OCI-LY1 (cell line): Measurements from ENCODE around the gene COQ9.
A peak's percentile ranks its signal among the peaks of the same experiment; 100 is the strongest.

Experiments used
- H2AFZ ChIP-seq: fragments of 200-600 bp; sonication (generic), shearing (Covaris generic); 2 replicates; pipeline ENCODE4 v1.6.0; 2014; ENCODE audit warnings: antibody characterized with exemption, mild to moderate bottlenecking, low read length
- H3F3A ChIP-seq: fragments of 200-600 bp; sonication (generic), shearing (Covaris generic); 2 replicates; pipeline ENCODE4 v1.6.0; 2014; ENCODE audit warnings: mild to moderate bottlenecking, antibody characterized with exemption, low read length, moderate library complexity; ENCODE audit not compliant: insufficient read depth
- H3K27ac ChIP-seq: fragments of 200-600 bp; sonication (generic); 2 replicates; pipeline ENCODE4 v1.5.1; 2014; ENCODE audit warnings: low read length, mixed run types, mild to moderate bottlenecking, low read depth; ENCODE audit not compliant: poor library complexity, severe bottlenecking
- H3K27me3 ChIP-seq: fragments of 200-600 bp; sonication (generic); 2 replicates; pipeline ENCODE4 v1.6.0; 2014; ENCODE audit warnings: antibody characterized with exemption, mild to moderate bottlenecking, low read length, moderate library complexity; ENCODE audit not compliant: insufficient read depth
- H3K36me3 ChIP-seq: fragments of 200-600 bp; sonication (generic); 2 replicates; pipeline ENCODE4 v1.6.1; 2014; ENCODE audit warnings: mild to moderate bottlenecking, antibody characterized with exemption, low read length, moderate library complexity, mixed read lengths; ENCODE audit not compliant: insufficient read depth
- H3K4me1 ChIP-seq: fragments of 200-600 bp; sonication (generic); 2 replicates; pipeline ENCODE4 v1.5.1; 2014; ENCODE audit warnings: mild to moderate bottlenecking, low read length, moderate library complexity; ENCODE audit not compliant: insufficient read depth, severe bottlenecking
- H3K4me2 ChIP-seq: fragments of 200-600 bp; sonication (generic), shearing (Covaris generic); 2 replicates; pipeline ENCODE4 v1.6.1; 2014; ENCODE audit warnings: low read length
- H3K4me3 ChIP-seq: fragments of 200-600 bp; sonication (generic); 2 replicates; pipeline ENCODE4 v1.5.1; 2014; ENCODE audit warnings: low read length, low read depth, mild to moderate bottlenecking, mixed read lengths; ENCODE audit not compliant: poor library complexity, severe bottlenecking
- H3K79me2 ChIP-seq: fragments of 200-600 bp; shearing (Covaris generic); 2 replicates; pipeline ENCODE4 v1.6.1; 2016; ENCODE audit warnings: mixed run types, low read length, mixed read lengths; ENCODE audit not compliant: insufficient read depth
- H3K9ac ChIP-seq: fragments of 200-600 bp; sonication (generic), shearing (Covaris generic); 2 replicates; pipeline ENCODE4 v1.6.1; 2014; ENCODE audit warnings: mild to moderate bottlenecking, low read length, mixed read lengths
- H3K9me2 ChIP-seq: fragments of 200-600 bp; sonication (generic), shearing (Covaris generic); 2 replicates; pipeline ENCODE4 v1.6.1; 2014; ENCODE audit warnings: low read depth, mild to moderate bottlenecking, low read length, mixed read lengths
- H3K9me3 ChIP-seq: fragments of 200-600 bp; shearing (Covaris generic); 2 replicates; pipeline ENCODE4 v1.6.1; 2014; ENCODE audit warnings: low read length, mixed read lengths
- H4K20me1 ChIP-seq: fragments of 200-600 bp; sonication (generic), shearing (Covaris generic); 2 replicates; pipeline ENCODE4 v1.6.0; 2016; ENCODE audit warnings: mild to moderate bottlenecking, low read length; ENCODE audit not compliant: insufficient read depth
- CTCF ChIP-seq: fragments of 200-600 bp; sonication (generic), shearing (Covaris generic); IDR thresholded peaks from 2 replicates; pipeline ENCODE4 v1.5.1; 2017; ENCODE audit warnings: mild to moderate bottlenecking, antibody characterized with exemption, low read length, moderate library complexity, mixed read lengths
- EZH2 ChIP-seq: fragments of 200-600 bp; sonication (generic), shearing (Covaris generic); IDR thresholded peaks from 2 replicates; pipeline ENCODE4 v1.8.0; 2017; ENCODE audit warnings: borderline replicate concordance, mixed run types, mild to moderate bottlenecking, antibody characterized with exemption, low read length, moderate library complexity, mixed read lengths

COQ9 gene

GRCh38 chr16:57473906-57474305 lies 26.6 kb downstream of the COQ9 start:
- Histone ChIP-seq H2AFZ (no peak overlapping the region), H3K27me3 (no peaks in the 10 kb centered on the region), H3K9ac (no peak overlapping the region), H3K4me1 (no peaks in the 10 kb centered on the region), H3K9me2 (no peaks in the 10 kb centered on the region), H3K27ac (no peak overlapping the region), H3K4me3 (no peak overlapping the region), H3K4me2 (no peak overlapping the region), H3K9me3 (no peaks in the 10 kb centered on the region), H3K79me2 (no peaks in the 10 kb centered on the region), H4K20me1 (no peaks in the 10 kb centered on the region), H3K36me3 (peaks cover 34% of the 10 kb centered on the region), H3F3A (no peaks in the 10 kb centered on the region)
- TF ChIP-seq EZH2, result no peak
- no peak for TF ChIP-seq CTCF

- H3K36me3 ChIP-seq, result peaks cover 24% of the 10 kb centered on the region
- peaks cover 4% of the 10 kb centered on the region for H3K4me1 ChIP-seq
- no peaks in the 10 kb centered on the region for H3K9me2 ChIP-seq
- H3K4me3 ChIP-seq, result no peak overlapping the region
- no peaks in the 10 kb centered on the region for H3K27me3 ChIP-seq
- no peaks in the 10 kb centered on the region for H3K79me2 ChIP-seq
- H4K20me1 ChIP-seq, result no peaks in the 10 kb centered on the region
- no peak overlapping the region for H3K4me2 ChIP-seq
- no peak overlapping the region for H3K9ac ChIP-seq
- TF ChIP-seq CTCF, result no peak
- no peak for TF ChIP-seq EZH2
- no peak overlapping the region for H2AFZ ChIP-seq
- H3F3A ChIP-seq, result no peaks in the 10 kb centered on the region
- no peak overlapping the region for H3K27ac ChIP-seq
- no peaks in the 10 kb centered on the region for H3K9me3 ChIP-seq
These were observed 27.7 kb downstream of the COQ9 start for GRCh38 chr16:57474671-57475661.

- H3K4me3 ChIP-seq, result no peak overlapping the region
- H3K9ac ChIP-seq, result no peak overlapping the region
- no peaks in the 10 kb centered on the region for H4K20me1 ChIP-seq
- H3K36me3 ChIP-seq, result peaks cover 15% of the 10 kb centered on the region
- no peaks in the 10 kb centered on the region for H3K27me3 ChIP-seq
- H3K79me2 ChIP-seq, result no peaks in the 10 kb centered on the region
- H3K4me2 ChIP-seq, result no peak overlapping the region
- peaks cover 4% of the 10 kb centered on the region for H3K4me1 ChIP-seq
- H3F3A ChIP-seq, result no peaks in the 10 kb centered on the region
- no peaks in the 10 kb centered on the region for H3K9me3 ChIP-seq
- H2AFZ ChIP-seq, result no peak overlapping the region
- H3K27ac ChIP-seq, result no peak overlapping the region
- no peaks in the 10 kb centered on the region for H3K9me2 ChIP-seq
- TF ChIP-seq CTCF (peak; percentile 85; the same call in 1 of the 2 replicates), EZH2 (no peak)
These were observed 28.5 kb downstream of the COQ9 start for GRCh38 chr16:57475711-57476339.
